Measurements from ENCODE around the gene MUSTN1.

Gene MUSTN1

GRCh38 chr3:52829906-52830463 lies 4.8 kb downstream of the MUSTN1 start:
- ATAC-seq (no peak), DNase-seq (no peak)
- Mint-ChIP-seq H3K27ac (no peak overlapping the region), H3K4me3 (no peak overlapping the region), H3K4me1 (peaks cover 9% of the 10 kb centered on the region), H3K9me3 (no peaks in the 10 kb centered on the region), H3K27me3 (no peaks in the 10 kb centered on the region)

- H3K27ac Mint-ChIP-seq, result no peak overlapping the region
- no peaks in the 10 kb centered on the region for H3K27me3 Mint-ChIP-seq
- no peaks in the 10 kb centered on the region for H3K9me3 Mint-ChIP-seq
- H3K4me1 Mint-ChIP-seq, result peaks cover 9% of the 10 kb centered on the region
- no peak overlapping the region for H3K4me3 Mint-ChIP-seq
- DNase-seq, result no peak
- ATAC-seq, result no peak
Observed at GRCh38 chr3:52829482-52829881, 5.3 kb downstream of the MUSTN1 start.

GRCh38 chr3:52827866-52828376 lies 6.9 kb downstream of the MUSTN1 start:
- no peak for DNase-seq
- peaks cover 9% of the 10 kb centered on the region for H3K4me1 Mint-ChIP-seq
- H3K9me3 Mint-ChIP-seq, result no peaks in the 10 kb centered on the region
- H3K4me3 Mint-ChIP-seq, result no peak overlapping the region
- H3K27ac Mint-ChIP-seq, result peak overlapping the region in 1 of 2 donors; percentile 69
- H3K27me3 Mint-ChIP-seq, result no peaks in the 10 kb centered on the region
- ATAC-seq, result no peak

GRCh38 chr3:52827441-52827840 lies 7.4 kb downstream of the MUSTN1 start:
- no peak for DNase-seq
- no peak overlapping the region for H3K27ac Mint-ChIP-seq
- no peak overlapping the region for H3K4me3 Mint-ChIP-seq
- no peaks in the 10 kb centered on the region for H3K9me3 Mint-ChIP-seq
- no peak for ATAC-seq
- H3K27me3 Mint-ChIP-seq, result no peaks in the 10 kb centered on the region
- peaks cover 9% of the 10 kb centered on the region for H3K4me1 Mint-ChIP-seq

GRCh38 chr3:52824037-52824436 lies 10.8 kb downstream of the MUSTN1 start:
- no peak overlapping the region for H3K4me3 Mint-ChIP-seq
- ATAC-seq, result no peak
- H3K27me3 Mint-ChIP-seq, result no peaks in the 10 kb centered on the region
- no peaks in the 10 kb centered on the region for H3K4me1 Mint-ChIP-seq
- DNase-seq, result no peak
- no peaks in the 10 kb centered on the region for H3K9me3 Mint-ChIP-seq
- H3K27ac Mint-ChIP-seq, result peak overlapping the region in 1 of 2 donors; percentile 34

- H3K9me3 Mint-ChIP-seq, result no peaks in the 10 kb centered on the region
- no peak overlapping the region for H3K27ac Mint-ChIP-seq
- H3K27me3 Mint-ChIP-seq, result no peaks in the 10 kb centered on the region
- DNase-seq, result no peak
- H3K4me1 Mint-ChIP-seq, result no peaks in the 10 kb centered on the region
- no peak for ATAC-seq
- H3K4me3 Mint-ChIP-seq, result no peak overlapping the region
Observed at GRCh38 chr3:52822363-52822762, 12.5 kb downstream of the MUSTN1 start.

GRCh38 chr3:52820736-52821135 lies 14.1 kb downstream of the MUSTN1 start:
- no peaks in the 10 kb centered on the region for H3K27me3 Mint-ChIP-seq

GRCh38 chr3:52819936-52820335 lies 14.9 kb downstream of the MUSTN1 start:
- no peak overlapping the region for H3K27ac Mint-ChIP-seq
- ATAC-seq, result no peak
- no peak overlapping the region for H3K4me3 Mint-ChIP-seq
- DNase-seq, result no peak
- no peaks in the 10 kb centered on the region for H3K9me3 Mint-ChIP-seq
- H3K27me3 Mint-ChIP-seq, result no peaks in the 10 kb centered on the region
- no peaks in the 10 kb centered on the region for H3K4me1 Mint-ChIP-seq

More at GRCh38 chr3:52820736-52821135, 14.1 kb downstream of the MUSTN1 start:
- no peak overlapping the region for H3K4me3 Mint-ChIP-seq
- no peaks in the 10 kb centered on the region for H3K4me1 Mint-ChIP-seq
- H3K9me3 Mint-ChIP-seq, result no peaks in the 10 kb centered on the region
- DNase-seq (peak; percentile 23 to 30), ATAC-seq (peak; percentile 64)
- H3K27ac Mint-ChIP-seq, result no peak overlapping the region

- Mint-ChIP-seq H3K27ac (peak overlapping the region in 1 of 2 donors; percentile 44), H3K4me1 (no peaks in the 10 kb centered on the region), H3K9me3 (no peaks in the 10 kb centered on the region), H3K4me3 (no peak overlapping the region), H3K27me3 (no peaks in the 10 kb centered on the region)
- ATAC-seq (no peak), DNase-seq (no peak)
Observed at GRCh38 chr3:52817860-52818259, 17.0 kb downstream of the MUSTN1 start.

- DNase-seq (no peak), ATAC-seq (peak; percentile 16)
- Mint-ChIP-seq H3K4me1 (no peaks in the 10 kb centered on the region), H3K9me3 (no peaks in the 10 kb centered on the region), H3K27ac (peak overlapping the region in 1 of 2 donors; percentile 55), H3K27me3 (no peaks in the 10 kb centered on the region), H3K4me3 (no peak overlapping the region)
Observed at GRCh38 chr3:52817221-52817620, 17.6 kb downstream of the MUSTN1 start.

GRCh38 chr3:52816654-52817053 lies 18.2 kb downstream of the MUSTN1 start:
- Mint-ChIP-seq H3K27ac (peak overlapping the region in 1 of 2 donors; percentile 55), H3K4me1 (no peaks in the 10 kb centered on the region), H3K27me3 (no peaks in the 10 kb centered on the region), H3K9me3 (no peaks in the 10 kb centered on the region), H3K4me3 (no peak overlapping the region)
- DNase-seq (no peak), ATAC-seq (no peak)

GRCh38 chr3:52816199-52816598 lies 18.6 kb downstream of the MUSTN1 start:
- DNase-seq, result no peak

GRCh38 chr3:52813810-52814209 lies 21.0 kb downstream of the MUSTN1 start:
- H3K27me3 Mint-ChIP-seq, result no peaks in the 10 kb centered on the region
- H3K4me3 Mint-ChIP-seq, result no peak overlapping the region
- ATAC-seq (no peak), DNase-seq (no peak)
- H3K27ac Mint-ChIP-seq, result peak overlapping the region in 1 of 2 donors; percentile 49
- no peaks in the 10 kb centered on the region for H3K9me3 Mint-ChIP-seq
- no peaks in the 10 kb centered on the region for H3K4me1 Mint-ChIP-seq

More at GRCh38 chr3:52816199-52816598, 18.6 kb downstream of the MUSTN1 start:
- no peak overlapping the region for H3K4me3 Mint-ChIP-seq
- H3K9me3 Mint-ChIP-seq, result no peaks in the 10 kb centered on the region
- no peaks in the 10 kb centered on the region for H3K27me3 Mint-ChIP-seq
- H3K27ac Mint-ChIP-seq, result no peak overlapping the region
- no peaks in the 10 kb centered on the region for H3K4me1 Mint-ChIP-seq
- no peak for ATAC-seq

- no peaks in the 10 kb centered on the region for H3K27me3 Mint-ChIP-seq
- no peaks in the 10 kb centered on the region for H3K9me3 Mint-ChIP-seq
- ATAC-seq (no peak), DNase-seq (no peak)
- H3K27ac Mint-ChIP-seq, result peak overlapping the region in 1 of 2 donors; percentile 85
- no peak overlapping the region for H3K4me3 Mint-ChIP-seq
- no peaks in the 10 kb centered on the region for H3K4me1 Mint-ChIP-seq
Observed at GRCh38 chr3:52811452-52812011, 23.3 kb downstream of the MUSTN1 start.

- no peaks in the 10 kb centered on the region for H3K4me1 Mint-ChIP-seq
- ATAC-seq (no peak), DNase-seq (no peak)
- H3K4me3 Mint-ChIP-seq, result no peak overlapping the region
- no peaks in the 10 kb centered on the region for H3K27me3 Mint-ChIP-seq
- no peak overlapping the region for H3K27ac Mint-ChIP-seq
- no peaks in the 10 kb centered on the region for H3K9me3 Mint-ChIP-seq
Observed at GRCh38 chr3:52810923-52811322, 23.9 kb downstream of the MUSTN1 start.

GRCh38 chr3:52809662-52810377 lies 25.0 kb downstream of the MUSTN1 start:
- Mint-ChIP-seq H3K4me3 (no peak overlapping the region), H3K4me1 (no peaks in the 10 kb centered on the region), H3K27ac (no peak overlapping the region), H3K27me3 (no peaks in the 10 kb centered on the region), H3K9me3 (no peaks in the 10 kb centered on the region)
- DNase-seq (no peak), ATAC-seq (no peak)

Measured in stimulated activated naive CD8-positive, alpha-beta T cell treated with anti-CD3 and anti-CD28 coated beads, Interleukin-15, amount 100 ng/mL, for 72 hours (primary cell).